GM19463 (cell line): ENCODE measurements around the gene PDSS2.
A peak's percentile ranks its signal among the peaks of the same experiment; 100 is the strongest.
"Not testable (repeated sequence)": the region's sequence is repeated elsewhere in the genome, so short reads cannot be mapped to it uniquely, and the experiment has no call there.

Source experiments
- ATAC-seq: cut with Tn5 transposase; IDR thresholded peaks from one replicate; pipeline ENCODE4 v1.9.1; 2021; ENCODE audit warnings: mild to moderate bottlenecking, moderate library complexity; ENCODE audit not compliant: unreplicated experiment

Gene PDSS2

GRCh38 chr6:107475360-107475759, 16.0 kb upstream of the PDSS2 start:
- ATAC-seq: not testable (repeated sequence)

DNA sequence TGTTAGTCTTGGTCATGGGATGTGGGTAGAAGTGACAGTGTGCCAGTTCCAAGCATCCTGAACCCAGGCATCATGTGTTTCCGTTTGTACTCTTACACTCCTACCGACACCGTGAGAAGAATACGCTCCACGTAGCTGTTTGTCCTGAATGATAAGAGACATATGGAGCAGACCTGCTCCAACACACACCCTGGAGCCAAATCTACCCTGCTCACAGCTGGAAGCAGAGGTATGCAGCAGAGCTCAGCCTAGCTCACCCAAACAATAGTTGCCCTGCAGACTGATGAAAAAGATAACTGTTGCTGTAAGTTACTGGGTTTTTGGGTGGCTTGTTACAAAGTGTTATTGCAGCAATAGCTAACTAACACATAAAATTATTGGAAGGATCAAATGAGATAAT, 14.3 kb upstream of the PDSS2 start:
- ATAC-seq: no peak

DNA sequence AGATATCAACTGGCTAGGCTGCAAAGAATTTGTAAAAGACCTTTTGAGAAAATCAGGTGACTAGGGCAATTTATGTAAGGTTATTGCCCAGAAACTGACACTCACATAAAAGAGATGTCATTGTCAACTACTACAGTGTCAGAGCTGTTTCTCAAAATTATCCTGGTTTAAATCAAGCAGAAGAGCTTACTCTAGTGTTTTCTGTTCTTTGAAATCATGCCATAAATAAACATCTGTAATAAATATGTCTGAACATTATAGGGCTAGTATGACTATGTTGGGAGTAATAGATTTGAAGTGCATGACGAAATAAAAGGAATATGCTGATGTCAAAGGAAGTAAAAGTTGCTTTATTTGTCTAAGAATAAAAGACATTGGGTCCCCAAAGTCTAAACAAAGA, 11.0 kb upstream of the PDSS2 start:
- no peak for ATAC-seq

DNA sequence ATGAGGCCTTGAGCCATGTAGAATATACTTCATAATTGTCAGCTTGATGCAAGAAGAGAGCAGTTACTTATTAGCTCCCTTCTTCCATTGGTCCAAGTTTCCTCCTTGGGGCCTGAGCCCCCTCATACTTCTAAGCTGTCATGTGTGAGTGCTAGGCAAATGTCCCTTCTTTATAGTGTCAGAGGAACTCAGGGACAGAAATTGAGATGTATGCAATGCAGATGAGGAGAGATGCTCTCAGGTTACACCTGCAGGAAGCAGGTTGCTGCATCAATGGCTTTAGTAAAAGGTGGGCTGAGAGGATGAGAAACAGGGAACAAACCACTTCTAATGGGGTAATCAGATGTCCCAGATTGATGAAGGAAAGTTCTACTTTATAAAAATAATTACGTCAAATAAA, 6.7 kb upstream of the PDSS2 start:
- no peak for ATAC-seq

DNA sequence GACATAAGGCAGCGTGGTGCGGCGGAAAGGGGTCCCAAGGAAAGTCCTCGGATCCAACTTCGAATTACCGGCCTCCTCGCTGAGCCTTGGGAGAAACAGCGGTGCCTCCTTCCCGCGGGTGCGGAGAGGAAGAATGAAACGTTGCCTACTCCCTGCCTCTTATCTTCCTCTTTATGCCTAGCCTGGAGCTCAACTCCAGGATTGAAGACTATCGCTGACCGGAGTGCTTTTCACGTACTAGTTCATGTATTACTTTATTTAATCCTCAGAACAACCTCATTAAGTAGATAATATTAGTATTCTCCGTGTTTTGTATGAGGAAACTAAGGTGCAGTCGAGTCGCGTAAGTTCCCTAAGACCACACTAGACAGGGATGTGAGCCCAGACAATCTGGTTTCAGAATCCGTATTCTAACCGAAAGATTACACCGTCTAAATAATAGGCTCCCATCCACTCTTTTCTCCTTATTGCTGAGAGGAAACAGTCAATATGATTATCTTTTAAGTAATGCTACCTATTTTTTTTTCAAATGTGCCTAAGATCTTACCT, 793 bp upstream of the PDSS2 start:
- no peak for ATAC-seq

DNA sequence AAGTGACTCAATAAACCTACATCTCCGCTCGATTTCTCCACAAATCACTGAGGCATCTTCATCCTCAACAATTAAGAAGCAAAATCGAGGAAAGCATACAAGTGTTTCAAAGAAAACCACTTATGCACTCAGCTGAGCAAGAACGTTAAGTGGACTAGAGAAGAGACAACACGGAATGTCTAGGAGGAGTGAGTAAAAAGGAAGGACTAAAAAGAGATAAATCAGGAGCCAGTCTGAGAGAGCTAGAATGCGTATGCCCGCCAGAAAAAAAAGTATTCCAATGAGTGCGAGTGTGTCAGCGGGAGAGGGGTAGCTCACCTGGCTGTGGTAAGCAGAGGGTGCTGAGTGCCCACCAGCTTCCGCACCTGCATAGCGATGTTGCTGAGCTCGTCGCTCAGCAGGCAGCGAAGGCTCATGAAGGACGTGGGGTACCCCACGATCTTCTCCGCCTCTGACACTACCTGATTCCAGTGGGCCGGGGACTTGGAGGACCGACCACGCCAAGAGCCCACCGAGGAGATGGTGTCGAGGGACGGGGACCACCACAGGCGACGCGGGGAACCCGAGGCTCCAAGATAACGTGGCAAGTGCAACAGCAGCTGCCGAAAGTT, 587 bp downstream of the PDSS2 start:
- ATAC-seq: peak; percentile 9

GRCh38 chr6:107448776-107449175, 10.6 kb downstream of the PDSS2 start:
- no peak for ATAC-seq

- ATAC-seq: no peak
These were observed 11.6 kb downstream of the PDSS2 start for GRCh38 chr6:107447663-107448216.

DNA sequence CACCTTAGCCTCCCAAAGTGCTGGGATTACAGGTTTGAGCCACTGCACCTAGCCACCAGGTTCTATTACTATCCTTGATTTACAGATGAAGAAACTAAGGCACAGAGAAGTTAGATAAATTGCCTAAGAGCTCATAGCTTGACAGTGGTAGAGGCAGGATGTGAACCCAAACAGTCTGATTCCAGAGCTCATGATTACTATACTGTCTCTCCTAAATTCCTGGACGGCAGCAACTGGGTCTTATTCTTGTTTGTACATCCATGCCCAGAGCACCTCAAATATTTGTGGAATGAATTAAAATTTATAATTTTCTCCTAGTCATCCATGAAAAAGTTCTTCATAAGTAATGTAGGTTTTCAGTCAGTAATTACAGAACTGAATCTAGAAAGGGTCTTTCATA, 15.1 kb downstream of the PDSS2 start:
- ATAC-seq: no peak

GRCh38 chr6:107443608-107444267, 15.6 kb downstream of the PDSS2 start:
- no peak for ATAC-seq

GRCh38 chr6:107442938-107443607, 16.3 kb downstream of the PDSS2 start:
- no peak for ATAC-seq

- ATAC-seq: no peak
These were observed 17.7 kb downstream of the PDSS2 start for GRCh38 chr6:107441682-107442081.

GRCh38 chr6:107440936-107441335, 18.4 kb downstream of the PDSS2 start:
- ATAC-seq: no peak

- ATAC-seq: no peak
These were observed 20.0 kb downstream of the PDSS2 start for GRCh38 chr6:107439406-107439805.

GRCh38 chr6:107437691-107438090, 21.7 kb downstream of the PDSS2 start:
- ATAC-seq: no peak

GRCh38 chr6:107436881-107437280, 22.5 kb downstream of the PDSS2 start:
- no peak for ATAC-seq

DNA sequence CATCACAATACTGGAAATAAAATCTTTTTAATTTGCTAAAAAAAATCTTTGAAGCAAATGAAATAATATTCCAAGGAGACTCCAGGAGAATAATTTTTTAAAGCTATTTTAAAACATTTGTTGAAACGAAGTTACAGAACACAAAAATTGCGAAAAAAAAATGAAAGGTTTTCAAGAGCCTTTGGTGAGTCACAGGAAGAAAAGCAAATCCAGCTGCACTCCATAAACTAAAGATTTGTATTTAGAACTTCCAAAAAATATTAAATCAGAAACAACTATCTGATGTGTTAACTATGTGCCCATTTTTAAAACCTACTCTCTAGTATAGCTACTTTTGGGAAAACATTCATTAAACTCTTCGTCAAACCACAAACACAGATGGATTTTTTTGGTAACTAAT, 23.6 kb downstream of the PDSS2 start:
- ATAC-seq: no peak

- no peak for ATAC-seq
These were observed 24.6 kb downstream of the PDSS2 start for GRCh38 chr6:107434812-107435211.

GRCh38 chr6:107425951-107426350, 33.4 kb downstream of the PDSS2 start:
- not testable (repeated sequence) for ATAC-seq

GRCh38 chr6:107423474-107423990, 35.8 kb downstream of the PDSS2 start:
- ATAC-seq: no peak

DNA sequence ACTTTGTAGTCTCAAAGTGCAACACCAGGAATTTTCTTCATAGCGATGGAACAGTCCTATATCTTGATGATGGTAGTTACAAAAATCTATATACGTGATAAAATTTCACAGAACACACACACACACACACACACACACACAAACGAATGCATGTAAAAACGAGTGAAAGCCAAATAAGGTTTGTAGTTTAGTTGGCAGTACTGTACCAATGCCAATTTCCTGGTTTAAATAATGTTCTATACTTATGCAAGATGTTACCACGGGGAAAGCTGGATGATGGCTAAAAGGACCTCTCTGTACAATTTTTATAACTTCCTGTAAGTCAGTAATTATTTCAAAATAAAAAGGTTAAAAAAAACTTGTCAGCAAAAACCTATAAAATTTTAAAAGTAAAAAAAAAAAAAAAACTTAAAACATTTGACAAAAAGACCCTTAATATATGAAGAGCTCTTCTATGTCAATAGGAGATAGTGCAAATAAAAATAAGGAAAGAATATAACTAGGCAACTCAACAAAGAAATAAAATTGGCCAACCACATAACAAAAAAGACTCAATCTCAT, 37.6 kb downstream of the PDSS2 start:
- ATAC-seq: no peak
